HepG2 (cell line): ENCODE measurements around the gene SLC22A23. TPM values are rescaled to one million over a fixed set of nuclear protein-coding genes. Genes with fewer than 3 reads are reported as not detected.

ENCODE experiments used
- CBFB ChIP-seq: sonication (generic); formaldehyde crosslinking; IDR thresholded peaks from 2 replicates; pipeline ENCODE4 v1.4.0; 2020; ENCODE audit warnings: missing genetic modification reagents
- HNRNPLL ChIP-seq: fragments of 200-400 bp; formaldehyde crosslinking; IDR thresholded peaks from 2 replicates; pipeline ENCODE4 v1.6.1; 2017; ENCODE audit warnings: mild to moderate bottlenecking, low read depth, low read length; ENCODE audit not compliant: poor library complexity, severe bottlenecking
- KMT2B ChIP-seq: IDR thresholded peaks from 2 replicates; pipeline ENCODE4 v1.6.1; 2016; ENCODE audit warnings: missing genetic modification reagents, missing compliant biosample characterization
- NAIF1 ChIP-seq: sonication (generic); formaldehyde crosslinking; IDR thresholded peaks from 2 replicates; pipeline ENCODE4 v1.5.0; 2020; ENCODE audit warnings: mild to moderate bottlenecking, missing genetic modification reagents, borderline replicate concordance
- SSRP1 ChIP-seq: IDR thresholded peaks from 2 replicates; pipeline ENCODE4 v1.6.1; 2016; ENCODE audit warnings: control low read depth
- ZNF567 ChIP-seq: sonication (generic); formaldehyde crosslinking; IDR thresholded peaks from 2 replicates; pipeline ENCODE4 v1.8.1; 2023; ENCODE audit warnings: mild to moderate bottlenecking, missing genetic modification reagents, borderline replicate concordance
- ZNF619 ChIP-seq: sonication (generic); formaldehyde crosslinking; IDR thresholded peaks from 2 replicates; pipeline ENCODE4 v1.4.0; 2020; ENCODE audit warnings: mild to moderate bottlenecking, missing genetic modification reagents
- polyA plus RNA-seq, 8 experiments: library from polyadenylated mRNA; depleted of rRNA in 3 of 8; stranded (reverse) in 7 of 8; unstranded in 1 of 8; fragments of >200 nt; fragmentation: Illumina TruSeq in 4 of 8; extraction: Trizol in 4 of 8; gene quantifications; 2 replicates each; pipeline versions ENCODE4 v1.2.1 to v1.2.3, GENCODE V29; 2011 to 2016; ENCODE audit warnings: low read depth in 4 of 8, missing spikeins in 1 of 8, mixed read lengths in 1 of 8; ENCODE audit not compliant: insufficient read depth in 1 of 8
- total RNA-seq, 5 experiments: library from RNA; depleted of rRNA; stranded (reverse); fragments of >200 nt; fragmentation: Illumina TruSeq; extraction: Trizol; gene quantifications; 2 replicates each; pipeline ENCODE4 v1.2.3, GENCODE V29; 2016; ENCODE audit warnings: low read depth in 1 of 5
- TF ChIP-seq, protein P1 (sequence below): sonication (generic); formaldehyde crosslinking; conservative IDR thresholded peaks from 2 replicates; pipeline ENCODE4 v1.4.0; 2020; ENCODE audit warnings: missing genetic modification reagents
- TF ChIP-seq, protein P2 (sequence below): fragments of 450-650 bp; IDR thresholded peaks from 2 replicates; pipeline ENCODE4 v1.6.1; 2017; ENCODE audit warnings: mild to moderate bottlenecking
- TF ChIP-seq, protein P3 (sequence below): sonication (generic); formaldehyde crosslinking; IDR thresholded peaks from 2 replicates; pipeline ENCODE4 v1.4.0; 2020; ENCODE audit warnings: mild to moderate bottlenecking, missing genetic modification reagents
- TF ChIP-seq, protein P4 (sequence below): sonication (generic); formaldehyde crosslinking; IDR thresholded peaks from 2 replicates; pipeline ENCODE4 v1.5.0; 2020; ENCODE audit warnings: missing genetic modification reagents
- TF ChIP-seq, protein P5 (sequence below): sonication (generic); formaldehyde crosslinking; conservative IDR thresholded peaks from 2 replicates; pipeline ENCODE4 v1.4.0; 2020; ENCODE audit warnings: missing genetic modification reagents

The SLC22A23 gene
- total and polyA plus RNA-seq, 2 of the 13 experiments (the other 11 are each of a cell fraction or from before 2014, with no cell fraction given): 11.8 to 17.5 TPM

DNA sequence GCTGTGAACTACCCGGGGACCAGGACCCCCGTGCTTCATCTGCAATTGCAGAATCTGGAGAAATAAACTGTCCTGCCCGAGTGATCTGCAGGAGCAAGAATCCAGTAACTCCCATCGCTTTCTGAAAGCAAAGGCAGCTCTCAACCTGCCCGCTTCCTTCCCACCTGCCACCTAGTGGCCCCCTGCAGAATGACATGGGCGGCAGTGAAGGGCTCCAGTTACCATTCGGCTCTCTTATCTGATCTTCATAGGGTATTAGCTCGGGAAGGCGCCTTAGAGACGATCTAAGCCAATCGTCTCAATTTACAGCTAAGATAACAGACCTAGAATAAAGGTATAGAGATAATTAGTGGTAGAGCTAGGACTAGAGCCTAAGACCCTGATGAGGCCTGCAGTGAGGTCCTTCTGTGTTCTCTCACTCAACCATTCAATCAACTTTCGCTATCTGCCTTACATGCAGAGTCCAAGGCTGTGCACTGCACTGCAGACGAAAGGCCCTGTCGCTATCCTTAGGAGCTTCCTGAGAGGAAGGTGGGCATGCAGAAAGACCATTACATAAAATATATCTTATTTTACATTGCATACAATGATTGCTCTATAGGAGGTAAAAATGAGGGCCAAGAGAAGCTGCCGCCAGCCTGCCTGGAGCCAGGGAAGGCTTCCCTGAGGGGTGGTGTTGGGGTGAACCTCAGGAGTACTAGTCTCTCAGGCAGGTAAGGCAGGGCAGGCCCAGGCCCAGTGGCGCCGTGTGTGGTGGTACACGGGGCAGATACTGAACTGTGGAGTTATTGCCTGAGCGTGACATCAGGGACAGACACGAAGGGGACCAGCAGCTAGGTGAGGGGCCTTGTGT lies 205.2 kb downstream of the SLC22A23 start (continued):
- TF ChIP-seq, protein P1, sequence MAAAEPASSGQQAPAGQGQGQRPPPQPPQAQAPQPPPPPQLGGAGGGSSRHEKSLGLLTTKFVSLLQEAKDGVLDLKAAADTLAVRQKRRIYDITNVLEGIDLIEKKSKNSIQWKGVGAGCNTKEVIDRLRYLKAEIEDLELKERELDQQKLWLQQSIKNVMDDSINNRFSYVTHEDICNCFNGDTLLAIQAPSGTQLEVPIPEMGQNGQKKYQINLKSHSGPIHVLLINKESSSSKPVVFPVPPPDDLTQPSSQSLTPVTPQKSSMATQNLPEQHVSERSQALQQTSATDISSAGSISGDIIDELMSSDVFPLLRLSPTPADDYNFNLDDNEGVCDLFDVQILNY (CRISPR knock-in tag): no peak
- TF ChIP-seq, protein P2, sequence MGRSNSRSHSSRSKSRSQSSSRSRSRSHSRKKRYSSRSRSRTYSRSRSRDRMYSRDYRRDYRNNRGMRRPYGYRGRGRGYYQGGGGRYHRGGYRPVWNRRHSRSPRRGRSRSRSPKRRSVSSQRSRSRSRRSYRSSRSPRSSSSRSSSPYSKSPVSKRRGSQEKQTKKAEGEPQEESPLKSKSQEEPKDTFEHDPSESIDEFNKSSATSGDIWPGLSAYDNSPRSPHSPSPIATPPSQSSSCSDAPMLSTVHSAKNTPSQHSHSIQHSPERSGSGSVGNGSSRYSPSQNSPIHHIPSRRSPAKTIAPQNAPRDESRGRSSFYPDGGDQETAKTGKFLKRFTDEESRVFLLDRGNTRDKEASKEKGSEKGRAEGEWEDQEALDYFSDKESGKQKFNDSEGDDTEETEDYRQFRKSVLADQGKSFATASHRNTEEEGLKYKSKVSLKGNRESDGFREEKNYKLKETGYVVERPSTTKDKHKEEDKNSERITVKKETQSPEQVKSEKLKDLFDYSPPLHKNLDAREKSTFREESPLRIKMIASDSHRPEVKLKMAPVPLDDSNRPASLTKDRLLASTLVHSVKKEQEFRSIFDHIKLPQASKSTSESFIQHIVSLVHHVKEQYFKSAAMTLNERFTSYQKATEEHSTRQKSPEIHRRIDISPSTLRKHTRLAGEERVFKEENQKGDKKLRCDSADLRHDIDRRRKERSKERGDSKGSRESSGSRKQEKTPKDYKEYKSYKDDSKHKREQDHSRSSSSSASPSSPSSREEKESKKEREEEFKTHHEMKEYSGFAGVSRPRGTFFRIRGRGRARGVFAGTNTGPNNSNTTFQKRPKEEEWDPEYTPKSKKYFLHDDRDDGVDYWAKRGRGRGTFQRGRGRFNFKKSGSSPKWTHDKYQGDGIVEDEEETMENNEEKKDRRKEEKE: no peak
- 0 out of 2 replicates have a peak, but pooled peaks have one; percentile 36 for TF ChIP-seq KMT2B (CRISPR knock-in tag)
- TF ChIP-seq, protein P3, sequence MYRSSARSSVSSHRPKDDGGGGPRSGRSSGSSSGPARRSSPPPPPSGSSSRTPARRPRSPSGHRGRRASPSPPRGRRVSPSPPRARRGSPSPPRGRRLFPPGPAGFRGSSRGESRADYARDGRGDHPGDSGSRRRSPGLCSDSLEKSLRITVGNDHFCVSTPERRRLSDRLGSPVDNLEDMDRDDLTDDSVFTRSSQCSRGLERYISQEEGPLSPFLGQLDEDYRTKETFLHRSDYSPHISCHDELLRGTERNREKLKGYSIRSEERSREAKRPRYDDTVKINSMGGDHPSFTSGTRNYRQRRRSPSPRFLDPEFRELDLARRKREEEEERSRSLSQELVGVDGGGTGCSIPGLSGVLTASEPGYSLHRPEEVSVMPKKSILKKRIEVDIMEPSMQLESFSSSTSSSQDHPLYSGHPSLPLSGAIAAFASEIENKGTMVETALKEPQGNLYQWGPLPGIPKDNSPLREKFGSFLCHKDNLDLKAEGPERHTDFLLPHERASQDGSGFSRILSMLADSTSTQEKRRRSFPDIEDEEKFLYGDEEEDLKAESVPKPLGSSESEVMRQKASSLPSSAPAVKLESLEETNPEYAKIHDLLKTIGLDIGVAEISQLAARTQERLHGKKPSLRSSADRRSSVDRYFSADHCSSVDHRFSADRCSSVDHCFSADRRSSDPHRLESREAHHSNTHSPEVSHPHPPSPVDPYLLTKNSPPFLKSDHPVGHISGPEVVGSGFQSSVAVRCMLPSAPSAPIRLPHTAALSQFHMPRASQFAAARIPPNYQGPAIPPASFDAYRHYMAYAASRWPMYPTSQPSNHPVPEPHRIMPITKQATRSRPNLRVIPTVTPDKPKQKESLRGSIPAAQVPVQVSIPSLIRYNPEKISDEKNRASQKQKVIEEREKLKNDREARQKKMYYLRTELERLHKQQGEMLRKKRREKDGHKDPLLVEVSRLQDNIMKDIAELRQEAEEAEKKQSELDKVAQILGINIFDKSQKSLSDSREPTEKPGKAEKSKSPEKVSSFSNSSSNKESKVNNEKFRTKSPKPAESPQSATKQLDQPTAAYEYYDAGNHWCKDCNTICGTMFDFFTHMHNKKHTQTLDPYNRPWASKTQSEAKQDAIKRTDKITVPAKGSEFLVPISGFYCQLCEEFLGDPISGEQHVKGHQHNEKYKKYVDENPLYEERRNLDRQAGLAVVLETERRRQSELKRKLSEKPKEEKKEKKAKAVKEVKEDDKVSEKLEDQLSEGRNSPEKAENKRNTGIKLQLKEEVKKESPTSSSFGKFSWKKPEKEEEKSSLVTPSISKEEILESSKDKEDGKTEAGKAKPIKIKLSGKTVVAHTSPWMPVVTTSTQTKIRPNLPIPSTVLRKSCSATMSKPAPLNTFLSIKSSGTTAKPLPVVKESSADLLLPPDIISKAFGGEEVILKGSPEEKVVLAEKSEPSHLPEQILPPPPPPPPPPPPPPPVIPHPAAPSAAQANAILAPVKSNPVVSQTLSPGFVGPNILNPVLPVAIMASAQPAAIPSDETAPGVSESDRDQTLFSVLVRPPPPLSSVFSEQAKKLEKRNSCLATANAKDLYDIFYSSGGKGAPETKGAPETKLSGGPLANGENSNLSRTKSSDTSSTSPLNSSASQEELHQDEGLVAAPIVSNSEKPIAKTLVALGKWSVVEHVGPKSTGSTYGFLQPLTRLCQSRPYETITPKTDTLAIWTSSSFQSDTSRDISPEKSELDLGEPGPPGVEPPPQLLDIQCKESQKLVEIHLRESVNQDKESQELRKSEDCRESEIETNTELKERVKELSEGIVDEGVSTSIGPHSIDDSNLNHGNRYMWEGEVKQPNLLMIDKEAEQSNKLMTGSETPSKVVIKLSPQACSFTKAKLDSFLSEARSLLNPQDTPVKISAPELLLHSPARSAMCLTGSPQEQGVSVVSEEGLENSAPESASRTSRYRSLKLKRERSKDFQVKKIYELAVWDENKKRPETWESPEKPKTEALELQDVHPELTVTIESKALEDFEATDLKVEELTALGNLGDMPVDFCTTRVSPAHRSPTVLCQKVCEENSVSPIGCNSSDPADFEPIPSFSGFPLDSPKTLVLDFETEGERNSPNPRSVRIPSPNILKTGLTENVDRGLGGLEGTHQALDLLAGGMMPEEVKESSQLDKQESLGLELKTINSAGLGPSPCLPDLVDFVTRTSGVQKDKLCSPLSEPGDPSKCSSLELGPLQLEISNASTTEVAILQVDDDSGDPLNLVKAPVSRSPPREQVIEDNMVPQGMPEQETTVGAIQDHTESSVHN: no peak
- TF ChIP-seq ZNF567 (CRISPR knock-in tag): no peak
- TF ChIP-seq SSRP1: peak; percentile 52; the same call in 1 of the 2 replicates
- no peak for TF ChIP-seq NAIF1 (CRISPR knock-in tag)
- no peak for TF ChIP-seq ZNF619 (CRISPR knock-in tag)
- TF ChIP-seq HNRNPLL: no peak
- no peak for TF ChIP-seq CBFB (CRISPR knock-in tag)
- TF ChIP-seq, protein P4, sequence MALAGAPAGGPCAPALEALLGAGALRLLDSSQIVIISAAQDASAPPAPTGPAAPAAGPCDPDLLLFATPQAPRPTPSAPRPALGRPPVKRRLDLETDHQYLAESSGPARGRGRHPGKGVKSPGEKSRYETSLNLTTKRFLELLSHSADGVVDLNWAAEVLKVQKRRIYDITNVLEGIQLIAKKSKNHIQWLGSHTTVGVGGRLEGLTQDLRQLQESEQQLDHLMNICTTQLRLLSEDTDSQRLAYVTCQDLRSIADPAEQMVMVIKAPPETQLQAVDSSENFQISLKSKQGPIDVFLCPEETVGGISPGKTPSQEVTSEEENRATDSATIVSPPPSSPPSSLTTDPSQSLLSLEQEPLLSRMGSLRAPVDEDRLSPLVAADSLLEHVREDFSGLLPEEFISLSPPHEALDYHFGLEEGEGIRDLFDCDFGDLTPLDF (CRISPR knock-in tag): no peak
- TF ChIP-seq, protein P5, sequence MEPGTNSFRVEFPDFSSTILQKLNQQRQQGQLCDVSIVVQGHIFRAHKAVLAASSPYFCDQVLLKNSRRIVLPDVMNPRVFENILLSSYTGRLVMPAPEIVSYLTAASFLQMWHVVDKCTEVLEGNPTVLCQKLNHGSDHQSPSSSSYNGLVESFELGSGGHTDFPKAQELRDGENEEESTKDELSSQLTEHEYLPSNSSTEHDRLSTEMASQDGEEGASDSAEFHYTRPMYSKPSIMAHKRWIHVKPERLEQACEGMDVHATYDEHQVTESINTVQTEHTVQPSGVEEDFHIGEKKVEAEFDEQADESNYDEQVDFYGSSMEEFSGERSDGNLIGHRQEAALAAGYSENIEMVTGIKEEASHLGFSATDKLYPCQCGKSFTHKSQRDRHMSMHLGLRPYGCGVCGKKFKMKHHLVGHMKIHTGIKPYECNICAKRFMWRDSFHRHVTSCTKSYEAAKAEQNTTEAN (CRISPR knock-in tag): no peak
